GM12864 (cell line): ENCODE measurements around the gene DNAJC1.

Experiments
- DNase-seq: peaks from one replicate; pipeline ENCODE4 v3.0.0-alpha.2; 2011; ENCODE audit warnings: low read depth
- H3K4me3 ChIP-seq: 2 replicates; pipeline ENCODE4 v1.5.1; 2011; ENCODE audit warnings: mild to moderate bottlenecking, low read depth, low read length, control low read depth
- CTCF ChIP-seq: IDR thresholded peaks from 2 replicates; pipeline ENCODE4 v1.5.1; 2011; ENCODE audit warnings: low read depth, mild to moderate bottlenecking, moderate library complexity, low read length, control low read depth, inconsistent platforms; ENCODE audit errors: missing control alignments

DNAJC1 gene

GRCh38 chr10:21943633-21944265, 59.8 kb downstream of the DNAJC1 start:
- DNase-seq, result no peak
- H3K4me3 ChIP-seq, result no peak overlapping the region
- no peak for TF ChIP-seq CTCF

GRCh38 chr10:21935439-21936023, 68.0 kb downstream of the DNAJC1 start:
- no peak for DNase-seq
- no peak for TF ChIP-seq CTCF
- no peak overlapping the region for H3K4me3 ChIP-seq

GRCh38 chr10:21934307-21934706, 69.2 kb downstream of the DNAJC1 start:
- no peak for TF ChIP-seq CTCF
- no peak for DNase-seq
- no peak overlapping the region for H3K4me3 ChIP-seq

- no peak for TF ChIP-seq CTCF
- no peak overlapping the region for H3K4me3 ChIP-seq
- DNase-seq, result no peak
Measured at GRCh38 chr10:21929070-21929469, 74.5 kb downstream of the DNAJC1 start.

GRCh38 chr10:21927631-21928353, 75.7 kb downstream of the DNAJC1 start:
- no peak for DNase-seq
- no peak overlapping the region for H3K4me3 ChIP-seq
- no peak for TF ChIP-seq CTCF

GRCh38 chr10:21926949-21927348, 76.6 kb downstream of the DNAJC1 start:
- TF ChIP-seq CTCF, result no peak
- no peak for DNase-seq
- no peak overlapping the region for H3K4me3 ChIP-seq

- no peak overlapping the region for H3K4me3 ChIP-seq
- no peak for TF ChIP-seq CTCF
Measured at GRCh38 chr10:21926358-21926925, 77.1 kb downstream of the DNAJC1 start.

More at GRCh38 chr10:21926358-21926925, 77.1 kb downstream of the DNAJC1 start:
- no peak for DNase-seq
